Fibroblast of the aortic adventitia (primary cell): ENCODE results near the gene EFCAB12. TPM values are rescaled to one million over a fixed set of nuclear protein-coding genes. Genes with fewer than 3 reads are reported as not detected.
A peak's percentile ranks its signal among the peaks of the same experiment; 100 is the strongest.

Source experiments
- DNase-seq: peaks from one replicate; pipeline ENCODE4 v3.0.0-alpha.2; 2010; ENCODE audit warnings: low read depth
- H3K4me3 ChIP-seq: 2 replicates; pipeline ENCODE4 v1.5.1; 2011; ENCODE audit warnings: low read depth, mild to moderate bottlenecking, control low read depth, low read length, moderate library complexity
- total RNA-seq: library from RNA; depleted of rRNA; stranded (reverse); fragments of >200 nt; gene quantifications from 2 replicates; pipeline ENCODE4 v1.2.3, GENCODE V29; 2012; ENCODE audit warnings: low replicate concordance
- TF ChIP-seq, protein P1 (sequence below): IDR thresholded peaks from 2 replicates; pipeline ENCODE4 v1.5.1; 2011; ENCODE audit warnings: mild to moderate bottlenecking, low read length, control low read depth, inconsistent platforms; ENCODE audit not compliant: insufficient read depth

The EFCAB12 gene
- under 0.01 TPM in 1 of 2 replicates, not detected in the other for total RNA-seq

DNA sequence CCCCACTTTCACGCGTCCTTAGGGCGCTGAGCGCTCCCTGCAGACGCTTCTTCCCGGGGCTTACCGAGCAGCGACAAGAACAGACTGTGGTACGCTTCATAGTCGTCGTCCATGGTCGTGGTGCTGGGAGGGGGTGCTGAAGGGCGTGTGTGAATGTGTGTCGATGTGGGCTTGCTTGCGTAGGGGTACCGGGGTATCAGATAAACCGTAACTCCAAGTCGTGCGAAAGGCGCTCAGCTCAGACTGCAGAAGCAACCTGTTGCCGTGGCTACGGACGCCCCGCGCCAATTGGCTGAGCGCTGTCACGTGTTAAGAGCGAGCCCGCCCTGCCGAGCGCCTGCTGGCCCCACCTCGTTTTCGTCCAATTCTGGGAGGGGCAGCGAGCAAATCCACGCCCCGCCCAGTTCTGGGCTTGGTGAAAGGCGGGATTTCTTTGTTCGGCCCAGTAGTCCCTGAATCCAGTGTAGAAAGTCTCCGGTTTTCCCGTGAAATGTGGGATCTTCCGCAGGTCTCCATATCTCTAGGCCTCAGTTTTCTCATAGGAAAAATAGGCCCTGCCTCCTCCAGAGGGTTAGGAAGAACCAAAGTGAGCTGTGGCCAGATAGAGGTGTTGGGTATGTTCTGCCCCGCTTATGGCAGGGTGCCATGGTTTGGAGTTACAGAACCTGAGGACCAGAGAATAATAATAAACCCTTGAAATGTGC is at the start of gene EFCAB12:
TSS of gene EFCAB12 (minus strand) at position 261 of the 704 bp plus-strand sequence. CDS start at position 113, 148 bp downstream.
- H3K4me3 ChIP-seq = peak within 1 kb of the TSS; percentile 86
- TF ChIP-seq, protein P1, sequence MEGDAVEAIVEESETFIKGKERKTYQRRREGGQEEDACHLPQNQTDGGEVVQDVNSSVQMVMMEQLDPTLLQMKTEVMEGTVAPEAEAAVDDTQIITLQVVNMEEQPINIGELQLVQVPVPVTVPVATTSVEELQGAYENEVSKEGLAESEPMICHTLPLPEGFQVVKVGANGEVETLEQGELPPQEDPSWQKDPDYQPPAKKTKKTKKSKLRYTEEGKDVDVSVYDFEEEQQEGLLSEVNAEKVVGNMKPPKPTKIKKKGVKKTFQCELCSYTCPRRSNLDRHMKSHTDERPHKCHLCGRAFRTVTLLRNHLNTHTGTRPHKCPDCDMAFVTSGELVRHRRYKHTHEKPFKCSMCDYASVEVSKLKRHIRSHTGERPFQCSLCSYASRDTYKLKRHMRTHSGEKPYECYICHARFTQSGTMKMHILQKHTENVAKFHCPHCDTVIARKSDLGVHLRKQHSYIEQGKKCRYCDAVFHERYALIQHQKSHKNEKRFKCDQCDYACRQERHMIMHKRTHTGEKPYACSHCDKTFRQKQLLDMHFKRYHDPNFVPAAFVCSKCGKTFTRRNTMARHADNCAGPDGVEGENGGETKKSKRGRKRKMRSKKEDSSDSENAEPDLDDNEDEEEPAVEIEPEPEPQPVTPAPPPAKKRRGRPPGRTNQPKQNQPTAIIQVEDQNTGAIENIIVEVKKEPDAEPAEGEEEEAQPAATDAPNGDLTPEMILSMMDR = no peak
- peak; percentile 91 for DNase-seq

DNA sequence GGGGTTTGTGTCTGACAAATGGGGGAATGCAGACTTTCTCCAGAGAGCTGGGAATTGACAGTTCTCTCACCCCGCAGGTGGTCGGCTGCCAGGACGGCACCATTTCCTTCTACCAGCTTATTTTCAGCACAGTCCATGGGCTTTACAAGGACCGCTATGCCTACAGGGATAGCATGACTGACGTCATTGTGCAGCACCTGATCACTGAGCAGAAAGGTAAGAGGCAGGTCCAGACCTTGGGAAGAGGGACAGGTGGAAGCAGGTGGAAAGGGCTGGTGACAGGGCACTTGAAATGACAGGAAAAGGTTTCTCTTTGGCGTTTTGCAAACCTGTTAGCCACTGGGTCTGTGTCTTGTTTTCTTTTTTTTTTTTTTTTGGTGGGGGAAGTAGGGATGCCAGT is 48.1 kb upstream of the EFCAB12 start:
- TF ChIP-seq, protein P1 = no peak
- H3K4me3 ChIP-seq = no peak overlapping the region
- no peak for DNase-seq

DNA sequence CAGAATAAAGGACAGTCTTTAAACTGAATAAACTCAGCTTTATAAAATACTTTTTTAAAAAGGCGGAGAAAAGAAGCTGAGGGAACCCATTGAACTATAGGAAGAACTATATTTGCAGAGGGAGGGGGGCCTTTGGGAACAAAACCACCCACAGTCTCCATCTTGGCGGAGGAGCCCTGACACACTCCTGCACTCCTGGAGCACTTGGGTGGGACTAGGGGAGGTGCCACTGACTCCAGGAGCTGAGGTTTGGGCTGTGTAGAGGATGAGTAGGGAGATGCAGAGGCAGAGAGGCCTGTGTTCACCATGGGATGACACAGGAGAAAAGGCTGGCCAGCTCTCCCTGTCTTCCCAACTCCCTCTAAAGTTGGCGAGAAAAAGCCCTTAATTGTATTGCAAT is 47.4 kb upstream of the EFCAB12 start:
- TF ChIP-seq, protein P1 = no peak
- DNase-seq = no peak
- H3K4me3 ChIP-seq = no peak overlapping the region

DNA sequence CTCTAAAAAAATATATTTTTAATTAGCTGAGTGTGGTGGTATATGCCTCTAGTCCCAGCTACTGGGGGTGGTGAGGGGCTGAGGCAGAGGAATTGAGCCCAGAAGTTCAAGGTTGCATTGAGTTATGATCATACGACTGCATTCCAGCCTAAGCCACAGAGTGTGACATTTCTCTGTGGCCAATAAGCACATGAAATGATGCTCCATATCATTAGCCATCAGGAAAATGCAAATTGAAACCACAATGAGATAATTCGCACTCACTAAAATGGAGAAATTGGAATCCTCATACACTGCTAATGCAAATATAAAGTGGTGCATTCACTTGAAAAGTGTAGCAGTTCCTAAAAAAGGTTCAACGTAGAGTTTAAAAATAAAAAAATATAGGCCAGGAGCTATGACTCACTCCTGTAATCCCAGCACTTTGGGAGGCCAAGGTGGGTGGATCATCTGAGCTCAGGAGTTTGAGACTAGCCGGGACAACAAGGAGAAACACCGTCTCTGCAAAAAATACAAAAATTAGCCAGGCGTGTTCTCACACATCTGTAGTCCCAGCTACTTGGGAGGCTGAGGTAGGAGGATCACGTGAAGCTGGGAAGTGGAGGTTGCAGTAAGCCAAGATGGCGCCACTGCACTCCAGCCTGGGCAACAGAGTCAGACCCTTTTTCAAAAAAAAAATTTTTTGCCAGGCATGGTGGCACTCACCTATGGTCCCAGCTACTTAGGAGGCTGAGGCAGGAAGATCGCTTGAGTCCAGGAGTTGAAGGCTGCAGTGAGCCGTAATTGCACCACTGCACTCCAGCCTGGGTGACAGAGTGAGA is 46.8 kb upstream of the EFCAB12 start:
- no peak overlapping the region for H3K4me3 ChIP-seq
- no peak for DNase-seq
- TF ChIP-seq, protein P1 = no peak

DNA sequence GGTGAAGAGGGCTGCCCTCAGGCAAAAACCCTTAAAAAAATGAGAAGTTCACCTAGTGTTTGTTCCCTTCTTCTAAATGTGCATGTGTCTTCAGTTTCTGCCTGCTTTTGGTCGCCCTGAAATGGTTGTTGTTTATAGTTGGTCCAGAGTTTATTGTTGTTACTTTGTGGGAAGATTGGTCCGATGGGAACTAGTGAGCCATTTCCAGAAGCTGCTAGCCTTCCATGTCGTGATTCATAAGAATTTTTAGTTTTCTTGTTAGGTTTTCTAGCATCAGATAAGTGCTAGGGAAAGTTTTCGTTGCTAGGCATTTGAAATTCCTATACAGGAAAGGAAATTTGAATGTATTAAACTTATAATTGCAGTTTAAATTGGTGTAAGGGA is 45.3 kb upstream of the EFCAB12 start:
- H3K4me3 ChIP-seq = no peak overlapping the region
- DNase-seq = no peak
- TF ChIP-seq, protein P1 = no peak

DNA sequence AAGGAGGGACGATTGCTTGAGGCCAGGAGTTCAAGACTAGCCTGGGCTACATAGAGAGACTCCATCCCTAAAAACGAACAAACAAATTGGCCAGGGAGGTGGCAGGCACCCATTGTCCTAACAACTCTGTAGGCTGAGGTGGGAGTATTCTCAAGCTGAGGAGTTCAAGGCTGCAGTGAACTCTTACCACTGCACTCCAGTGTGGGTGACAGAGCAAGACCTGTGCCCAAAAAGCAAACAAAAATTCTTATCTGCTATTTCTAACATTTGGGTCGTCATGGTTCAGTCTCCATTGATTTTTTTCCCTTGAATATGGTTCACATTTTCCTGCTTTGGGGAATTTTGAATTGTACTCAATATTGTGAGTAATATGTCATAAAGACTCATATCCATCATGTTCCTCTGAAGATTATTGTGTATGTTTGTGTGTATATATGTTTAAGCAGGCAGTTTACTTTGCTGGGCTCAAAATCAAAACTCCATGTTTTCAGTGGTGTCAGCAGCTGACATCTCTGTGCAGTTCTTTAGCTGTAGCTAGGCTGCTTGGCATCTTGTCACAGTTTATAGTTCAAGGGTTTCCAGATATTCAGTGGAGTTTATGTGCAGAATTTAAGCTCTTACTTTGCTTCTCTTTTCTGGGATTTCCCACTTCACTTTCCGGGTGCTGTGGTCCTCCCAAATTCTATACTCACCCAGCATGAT is 44.8 kb upstream of the EFCAB12 start:
- no peak for DNase-seq
- no peak overlapping the region for H3K4me3 ChIP-seq
- TF ChIP-seq, protein P1 = no peak
